HuH-7 (cell line): ENCODE results near the gene SRGAP2B.
"Not testable (repeated sequence)": the region's sequence is repeated elsewhere in the genome, so short reads cannot be mapped to it uniquely, and the experiment has no call there.

ENCODE experiments used
- DNase-seq: peaks from one replicate; pipeline ENCODE4 v3.0.0; 2011; ENCODE audit warnings: low spot score

Gene SRGAP2B

GRCh38 chr1:144998134-144998980 is 96.8 kb downstream of the SRGAP2B start:
- DNase-seq: not testable (repeated sequence)

GRCh38 chr1:144995833-144996410 is 99.2 kb downstream of the SRGAP2B start:
- DNase-seq: not testable (repeated sequence)

DNA sequence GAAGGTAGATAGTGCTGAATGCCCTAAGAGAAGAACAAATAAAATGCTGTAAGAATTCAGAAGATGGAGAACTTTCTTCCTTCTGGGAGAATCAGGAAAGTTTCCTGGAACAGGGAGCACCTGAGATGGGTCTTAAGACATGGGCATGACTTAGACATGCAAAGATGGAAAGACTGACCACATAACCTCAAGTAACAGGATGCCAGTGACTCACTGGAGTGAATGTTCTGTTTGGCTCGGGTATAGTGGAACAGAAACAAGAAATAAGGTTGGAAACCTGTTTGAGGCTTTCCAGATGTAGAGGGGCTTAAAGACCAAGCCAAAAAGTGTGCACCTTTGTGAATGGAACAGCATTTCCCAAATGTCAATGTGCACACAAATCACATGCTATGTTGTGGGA is 102.2 kb downstream of the SRGAP2B start:
- not testable (repeated sequence) for DNase-seq

DNA sequence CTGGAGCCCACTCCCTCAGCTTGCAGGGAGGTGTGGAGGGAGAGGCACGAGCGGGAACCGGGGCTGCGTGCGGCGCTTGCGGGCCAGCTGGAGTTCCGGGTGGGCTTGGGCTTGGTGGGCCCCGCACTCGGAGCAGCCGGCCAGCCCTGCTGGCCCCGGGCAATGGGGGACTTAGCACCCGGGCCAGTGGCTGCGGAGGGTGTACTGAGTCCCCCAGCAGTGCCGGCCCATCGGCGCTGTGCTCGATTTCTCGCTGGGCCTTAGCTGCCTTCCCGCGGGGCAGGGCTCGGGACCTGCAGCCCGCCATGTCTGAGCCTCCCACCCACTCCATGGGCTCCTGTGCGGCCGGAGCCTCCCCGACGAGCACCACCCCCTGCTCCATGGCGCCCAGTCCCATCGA is 104.5 kb downstream of the SRGAP2B start:
- DNase-seq: not testable (repeated sequence)

GRCh38 chr1:144987131-144987530 is 108.0 kb downstream of the SRGAP2B start:
- DNase-seq: not testable (repeated sequence)

DNA sequence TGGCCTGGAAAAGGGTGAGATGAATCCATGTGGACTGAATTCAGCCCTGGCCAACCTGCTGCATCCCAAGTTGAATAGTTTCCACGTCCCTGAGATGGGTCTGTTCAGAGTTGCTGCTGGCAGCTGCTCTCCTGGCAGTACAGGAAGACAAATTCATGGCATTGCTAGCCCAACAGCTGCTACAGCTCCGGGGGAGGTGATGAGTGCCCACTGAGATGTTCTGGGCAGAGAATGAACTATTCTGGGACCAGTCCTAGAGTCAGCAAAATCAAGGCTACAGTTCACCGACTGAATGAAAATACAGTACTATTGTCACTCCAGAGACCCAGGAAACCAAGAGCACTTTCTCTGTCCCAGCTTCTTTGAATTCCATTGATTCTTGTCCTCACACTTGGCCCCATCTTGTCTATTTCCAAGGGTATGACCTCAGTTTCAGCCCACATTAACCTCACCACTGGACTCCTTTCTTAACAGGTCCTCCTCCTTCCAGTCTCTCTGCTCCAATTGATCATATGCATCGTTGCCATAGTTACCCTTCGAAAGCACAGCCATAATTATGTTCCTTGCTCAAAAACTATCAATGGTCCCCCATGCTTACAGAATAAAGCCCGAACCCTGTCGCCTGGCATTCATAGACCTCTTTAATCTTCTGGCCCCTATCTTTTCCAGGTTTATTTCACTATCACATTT is 108.8 kb downstream of the SRGAP2B start:
- not testable (repeated sequence) for DNase-seq

GRCh38 chr1:144985550-144986170 is 109.5 kb downstream of the SRGAP2B start:
- not testable (repeated sequence) for DNase-seq

GRCh38 chr1:144982802-144983525 is 112.2 kb downstream of the SRGAP2B start:
- DNase-seq: not testable (repeated sequence)

DNA sequence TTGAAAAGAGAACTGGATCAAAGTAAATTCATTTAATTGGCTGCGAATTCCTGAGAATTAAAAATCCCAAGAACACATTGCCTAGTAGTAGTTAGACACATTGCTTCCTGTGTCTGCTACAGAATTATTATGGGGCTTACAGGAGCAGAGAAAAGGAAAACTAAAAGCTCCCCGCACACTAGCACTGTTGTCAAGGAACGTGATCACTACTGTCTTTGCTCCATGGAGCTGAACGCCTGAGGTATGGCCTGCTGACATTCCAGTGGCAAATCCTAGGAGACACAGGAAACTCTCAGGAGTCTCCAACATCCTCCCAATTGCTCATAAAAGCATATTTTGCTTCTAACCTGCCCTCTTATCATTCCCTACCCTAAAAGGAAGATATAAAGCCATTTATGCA is 114.0 kb downstream of the SRGAP2B start:
- not testable (repeated sequence) for DNase-seq

- DNase-seq: not testable (repeated sequence)
Measured at GRCh38 chr1:144979960-144980595, 115.0 kb downstream of the SRGAP2B start.

GRCh38 chr1:144977856-144978255 is 117.3 kb downstream of the SRGAP2B start:
- not testable (repeated sequence) for DNase-seq

DNA sequence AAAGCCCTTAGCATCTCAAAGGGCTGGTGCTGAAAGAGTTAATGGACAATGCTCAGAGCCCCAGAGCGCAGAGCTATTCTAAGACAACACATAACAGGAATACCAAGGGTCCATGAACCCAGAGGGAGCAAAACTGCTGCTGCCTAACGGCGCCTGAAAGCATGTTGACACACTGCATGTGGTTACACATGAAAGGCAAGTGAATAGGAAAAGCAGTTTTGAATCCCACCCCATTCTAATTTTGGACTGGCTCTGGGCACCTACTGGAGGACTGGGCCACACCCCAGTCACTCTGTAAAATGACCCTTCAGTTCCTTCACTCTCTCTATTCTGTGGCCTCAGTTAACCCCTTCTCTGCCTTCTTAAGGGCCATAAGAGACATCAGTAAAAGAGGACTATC is 123.2 kb downstream of the SRGAP2B start:
- not testable (repeated sequence) for DNase-seq

- not testable (repeated sequence) for DNase-seq
Measured at GRCh38 chr1:144966488-144966887, 128.6 kb downstream of the SRGAP2B start.

DNA sequence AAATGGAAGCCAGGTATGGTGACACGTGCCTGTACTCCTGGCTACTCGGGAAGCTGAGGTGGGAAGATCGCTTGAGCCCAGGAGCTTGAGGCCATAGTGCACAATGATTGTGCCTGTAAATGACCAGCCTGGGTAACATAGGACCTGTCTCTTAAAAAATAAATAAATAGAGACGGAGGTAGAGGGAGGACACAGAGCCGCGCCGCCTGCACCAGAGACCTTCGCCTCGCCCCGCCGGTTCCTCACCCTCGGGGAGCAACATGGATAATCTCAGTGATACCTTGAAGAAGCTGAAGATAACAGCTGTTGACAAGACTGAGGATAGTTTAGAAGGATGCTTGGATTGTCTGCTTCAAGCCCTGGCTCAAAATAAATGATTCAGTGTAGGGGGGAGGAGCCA is 130.4 kb downstream of the SRGAP2B start:
- DNase-seq: not testable (repeated sequence)

DNA sequence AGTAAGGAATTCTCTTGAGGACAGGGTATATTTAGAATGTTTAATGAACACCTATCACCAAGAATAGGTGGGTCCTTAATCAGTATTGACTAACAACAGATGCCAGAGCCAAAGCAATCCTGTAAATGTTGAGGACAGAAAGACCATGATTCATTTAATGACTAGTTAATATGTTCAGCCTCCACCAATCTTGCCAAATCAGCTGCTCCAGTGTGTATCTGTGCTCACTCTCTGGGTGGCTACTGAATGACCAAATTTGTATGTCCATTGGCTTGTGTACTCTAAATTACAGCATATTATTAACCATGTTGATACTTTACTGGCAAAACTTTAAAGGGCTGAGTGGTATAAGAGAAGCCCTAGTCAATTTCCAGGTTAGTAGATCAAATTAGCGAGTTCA is 130.9 kb downstream of the SRGAP2B start:
- DNase-seq: not testable (repeated sequence)

- not testable (repeated sequence) for DNase-seq
Measured at GRCh38 chr1:144963571-144963970, 131.6 kb downstream of the SRGAP2B start.

DNA sequence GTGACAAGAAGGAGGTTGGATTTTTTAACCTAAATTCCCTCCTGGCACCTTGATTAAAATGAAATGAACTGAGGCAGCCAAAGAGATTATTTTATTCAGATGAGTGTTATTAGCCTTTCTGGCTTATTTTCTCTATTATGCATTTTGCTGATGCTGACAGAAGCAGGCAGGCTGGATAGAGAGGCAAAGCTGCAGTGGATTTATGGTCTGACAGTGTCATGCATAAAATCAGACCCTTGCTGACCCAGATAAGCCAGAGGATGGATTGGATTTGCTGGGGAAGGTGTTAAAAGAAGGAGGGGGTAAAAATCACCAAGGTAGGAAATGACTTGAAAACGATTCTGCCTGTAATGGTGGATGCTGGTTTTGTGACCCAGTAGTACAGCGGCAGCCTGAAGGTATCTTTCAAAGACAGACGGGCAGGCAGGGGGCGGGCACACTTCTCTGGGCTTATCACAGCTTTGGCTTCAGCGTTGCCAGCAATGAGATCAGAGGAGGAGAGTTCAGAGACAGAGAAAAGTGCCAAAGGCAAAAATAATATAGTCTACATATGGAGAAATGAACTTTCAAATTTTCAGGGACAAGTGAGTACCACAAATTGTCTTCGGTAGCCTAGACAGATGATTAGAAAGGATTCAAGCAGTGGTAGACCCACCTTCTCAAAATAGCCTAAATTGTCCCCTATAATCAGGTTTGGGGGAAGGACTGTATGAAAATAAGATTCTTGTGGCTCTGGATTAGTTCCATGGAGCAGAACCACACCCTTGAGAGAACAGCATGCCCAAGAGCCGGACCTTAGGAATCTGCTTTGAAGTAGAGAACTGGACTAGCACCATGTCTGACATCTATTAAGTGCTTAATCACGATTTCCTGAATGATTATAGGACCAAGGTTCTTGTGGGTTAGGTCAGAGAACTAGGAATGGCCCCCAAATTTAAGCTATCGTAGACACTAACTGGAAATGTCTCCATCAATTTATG is 133.2 kb downstream of the SRGAP2B start:
- not testable (repeated sequence) for DNase-seq

DNA sequence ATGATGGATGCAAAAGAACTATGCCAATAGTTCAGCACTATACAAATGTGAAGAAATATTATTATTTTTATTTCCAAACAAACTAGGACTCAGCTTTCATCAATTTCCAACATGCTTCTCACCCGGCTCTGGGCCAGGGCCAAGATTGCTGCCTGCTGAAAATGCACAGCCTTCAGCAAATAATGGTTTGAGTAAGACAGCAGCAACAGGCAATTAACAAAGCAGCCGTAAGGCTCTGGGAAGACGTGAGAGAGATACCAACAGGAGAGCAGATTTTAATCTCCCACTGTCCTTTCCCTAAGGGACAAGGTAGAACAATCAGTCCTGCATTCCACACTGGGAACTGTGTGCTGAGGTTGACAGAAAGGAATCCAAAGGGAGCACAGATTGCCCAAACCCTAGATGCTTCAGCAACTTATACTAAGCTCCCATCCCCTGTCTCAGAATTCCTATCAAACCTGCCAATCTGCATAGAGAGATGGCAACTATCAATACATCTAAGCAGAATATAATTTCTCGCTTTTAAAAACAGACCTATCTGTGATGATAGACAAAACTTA is 134.1 kb downstream of the SRGAP2B start:
- not testable (repeated sequence) for DNase-seq

DNA sequence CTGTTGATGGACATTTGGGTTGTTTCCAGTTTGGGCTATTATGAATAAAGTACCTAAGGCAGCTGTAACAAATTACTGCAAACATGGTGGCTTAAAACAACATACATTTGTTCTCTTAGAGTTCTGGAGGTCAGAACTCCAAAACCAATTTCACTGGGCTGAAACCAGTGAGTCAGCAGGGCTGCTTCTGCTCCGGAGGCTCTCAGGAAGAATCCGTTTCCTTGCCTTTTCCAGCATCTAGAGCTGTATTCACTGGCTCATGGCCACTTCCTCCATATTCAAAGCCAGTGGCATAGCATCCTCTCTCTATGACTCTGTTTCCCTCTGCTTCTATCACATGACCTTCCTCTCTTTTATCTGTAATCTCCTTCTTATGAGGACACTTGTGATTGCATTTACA is 146.7 kb downstream of the SRGAP2B start:
- not testable (repeated sequence) for DNase-seq
